ENCODE results near the gene DEPDC5.

The DEPDC5 gene

DNA sequence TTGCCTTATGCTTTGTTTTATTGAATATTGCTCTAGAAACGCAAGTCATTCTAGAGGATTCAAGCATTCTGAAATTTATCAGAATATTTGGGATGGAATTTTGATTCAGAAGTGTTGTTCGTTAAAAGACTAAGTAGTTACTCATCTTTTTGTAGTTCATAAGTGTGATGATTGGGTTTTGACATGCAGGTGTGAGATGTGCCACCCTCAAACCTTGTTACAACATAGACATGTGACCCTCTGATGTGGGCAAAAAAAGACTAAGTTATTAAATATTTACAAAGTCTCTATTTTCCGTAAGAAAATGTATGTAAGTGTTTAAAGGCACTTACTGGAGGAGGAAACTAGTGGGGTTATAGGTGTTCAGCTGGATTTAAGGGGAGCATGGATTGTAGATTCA lies 199.4 kb downstream of the DEPDC5 start:
- DNase-seq: no peak

DNA sequence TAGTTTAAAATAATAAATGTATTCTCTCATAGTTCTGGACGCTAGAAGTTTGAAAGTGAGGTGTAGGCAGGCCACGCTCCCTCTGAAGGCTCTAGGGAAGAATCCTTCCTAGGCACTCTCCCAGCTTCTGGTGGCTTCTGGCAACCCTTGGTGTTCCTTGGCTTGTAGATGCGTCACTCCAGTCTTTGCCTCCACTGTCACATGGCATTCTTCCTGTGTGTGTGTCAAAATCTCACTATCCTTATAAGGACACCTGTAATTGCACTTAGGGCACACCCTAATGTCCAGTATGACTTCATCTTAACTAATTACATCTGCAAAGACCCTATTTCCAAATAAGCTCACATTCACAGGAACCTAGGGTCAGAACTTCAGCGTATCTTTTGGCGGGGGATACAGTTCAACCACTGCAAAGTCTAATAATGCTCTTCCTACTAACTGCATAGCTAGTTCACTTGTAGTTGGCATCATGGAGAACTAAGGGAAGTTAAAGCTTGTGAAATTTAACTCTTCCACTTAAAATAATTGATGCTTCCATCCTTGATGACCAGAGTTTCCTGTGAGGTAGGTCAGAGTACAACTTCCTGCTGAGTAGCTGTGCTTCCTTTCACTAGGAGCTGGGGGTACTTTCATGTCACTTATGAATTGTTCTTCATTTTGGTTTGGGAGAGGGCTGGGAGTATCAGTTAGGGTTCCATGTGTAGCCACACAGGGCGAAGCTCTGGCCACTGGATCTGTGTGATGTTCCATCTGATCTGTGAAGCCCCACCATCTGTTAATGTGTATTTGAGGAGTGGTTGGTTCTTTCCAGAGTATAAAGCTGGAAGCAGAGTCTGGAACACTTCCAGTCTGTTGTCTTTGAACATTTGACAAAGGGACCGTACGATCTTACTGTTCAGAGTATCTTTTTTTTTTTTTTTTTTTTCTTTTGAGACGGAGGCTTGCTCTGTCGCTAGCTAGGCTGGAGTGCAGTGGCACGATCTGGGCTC lies 201.0 kb downstream of the DEPDC5 start:
- DNase-seq: no peak

DNA sequence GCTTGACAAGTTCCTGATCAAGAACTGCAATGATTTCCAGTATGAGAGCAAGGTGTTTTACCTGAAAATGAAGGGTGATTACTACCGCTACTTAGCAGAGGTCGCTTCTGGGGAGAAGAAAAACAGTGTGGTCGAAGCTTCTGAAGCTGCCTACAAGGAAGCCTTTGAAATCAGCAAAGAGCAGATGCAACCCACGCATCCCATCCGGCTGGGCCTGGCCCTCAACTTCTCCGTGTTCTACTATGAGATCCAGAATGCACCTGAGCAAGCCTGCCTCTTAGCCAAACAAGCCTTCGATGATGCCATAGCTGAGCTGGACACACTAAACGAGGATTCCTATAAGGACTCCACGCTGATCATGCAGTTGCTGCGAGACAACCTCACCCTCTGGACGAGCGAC lies 202.5 kb downstream of the DEPDC5 start:
- DNase-seq: no peak

Data from NCI-H1436 (cell line).